ENCODE results near the gene RASSF3.

GRCh38 chr12:64652346-64652745, 42.1 kb downstream of the RASSF3 start:
- TF ChIP-seq PPARA (CRISPR knock-in tag; IDR thresholded peaks at IDR 0.05; ENCODE audit: borderline replicate concordance): no peak
- TF ChIP-seq ZFP3 (CRISPR knock-in tag; IDR thresholded peaks at IDR 0.05): no peak
- TF ChIP-seq ZC3H10 (CRISPR knock-in tag; IDR thresholded peaks at IDR 0.05): no peak
- TF ChIP-seq PATZ1 (CRISPR knock-in tag; IDR thresholded peaks at IDR 0.05; ENCODE audit: borderline replicate concordance): no peak
- TF ChIP-seq, protein P1, sequence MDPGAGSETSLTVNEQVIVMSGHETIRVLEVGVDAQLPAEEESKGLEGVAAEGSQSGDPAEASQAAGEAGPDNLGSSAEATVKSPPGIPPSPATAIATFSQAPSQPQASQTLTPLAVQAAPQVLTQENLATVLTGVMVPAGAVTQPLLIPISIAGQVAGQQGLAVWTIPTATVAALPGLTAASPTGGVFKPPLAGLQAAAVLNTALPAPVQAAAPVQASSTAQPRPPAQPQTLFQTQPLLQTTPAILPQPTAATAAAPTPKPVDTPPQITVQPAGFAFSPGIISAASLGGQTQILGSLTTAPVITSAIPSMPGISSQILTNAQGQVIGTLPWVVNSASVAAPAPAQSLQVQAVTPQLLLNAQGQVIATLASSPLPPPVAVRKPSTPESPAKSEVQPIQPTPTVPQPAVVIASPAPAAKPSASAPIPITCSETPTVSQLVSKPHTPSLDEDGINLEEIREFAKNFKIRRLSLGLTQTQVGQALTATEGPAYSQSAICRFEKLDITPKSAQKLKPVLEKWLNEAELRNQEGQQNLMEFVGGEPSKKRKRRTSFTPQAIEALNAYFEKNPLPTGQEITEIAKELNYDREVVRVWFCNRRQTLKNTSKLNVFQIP (CRISPR knock-in tag; IDR thresholded peaks at IDR 0.05; ENCODE audit: borderline replicate concordance, low read depth): no peak
- TF ChIP-seq ZNF8 (CRISPR knock-in tag; IDR thresholded peaks at IDR 0.05): no peak
- no peak for TF ChIP-seq TOX (CRISPR knock-in tag; IDR thresholded peaks at IDR 0.05; ENCODE audit: borderline replicate concordance)
- no peak for TF ChIP-seq ZNF565 (CRISPR knock-in tag; conservative IDR thresholded peaks at IDR 0.05; ENCODE audit: low read depth)
- TF ChIP-seq GLIS3 (CRISPR knock-in tag; IDR thresholded peaks at IDR 0.05): no peak
- no peak for TF ChIP-seq ZNF70 (CRISPR knock-in tag; IDR thresholded peaks at IDR 0.05)

All from SK-N-SH treated with all-trans-retinoic acid at 6 μM for 48 hours (cell line).